K562 (cell line): ENCODE results near the gene GALNT12. TPM values are rescaled to one million over a fixed set of nuclear protein-coding genes. Genes with fewer than 3 reads are reported as not detected.

Experiments used
- BRCA1 ChIP-seq, 2 experiments: fragments of 450-650 bp in 1 of 2; sonication (generic) in 1 of 2; formaldehyde crosslinking in 1 of 2; IDR thresholded peaks; 2 replicates each; pipeline versions ENCODE4 v1.5.0 to v1.6.1; 2017 to 2020; ENCODE audit warnings: mild to moderate bottlenecking in 1 of 2, missing genetic modification reagents in 1 of 2
- C11orf30 ChIP-seq: fragments of 450-650 bp; IDR thresholded peaks from 2 replicates; pipeline ENCODE4 v1.6.1; 2016; ENCODE audit warnings: low read depth, mild to moderate bottlenecking
- CBX3 ChIP-seq, 2 experiments: IDR thresholded peaks; 1 replicate in 1 of 2; 2 replicates in 1 of 2; pipeline ENCODE4 v1.6.1; 2012; ENCODE audit warnings: inconsistent platforms in 2 of 2, low read length in 2 of 2, borderline replicate concordance in 1 of 2, control low read depth in 1 of 2
- DMBX1 ChIP-seq: fragments of 250-450 bp; sonication (Bioruptor Pico); IDR thresholded peaks from 2 replicates; pipeline ENCODE4 v1.8.0; 2022; ENCODE audit warnings: inconsistent platforms, mild to moderate bottlenecking, moderate library complexity, borderline replicate concordance
- EHMT2 ChIP-seq: fragments of 450-650 bp; IDR thresholded peaks from 2 replicates; pipeline ENCODE4 v1.6.1; 2018; ENCODE audit warnings: antibody characterized with exemption
- GABPB2 ChIP-seq: fragments of 250-450 bp; sonication (Bioruptor Pico); conservative IDR thresholded peaks from 2 replicates; pipeline ENCODE4 v1.5.1; 2021; ENCODE audit warnings: mild to moderate bottlenecking
- L3MBTL2 ChIP-seq: fragments of 450-650 bp; IDR thresholded peaks from 2 replicates; pipeline ENCODE4 v1.6.1; 2016; ENCODE audit warnings: mild to moderate bottlenecking, moderate library complexity
- MED1 ChIP-seq: sonication (generic); formaldehyde crosslinking; IDR thresholded peaks from 2 replicates; pipeline ENCODE4 v1.8.1; 2023; ENCODE audit warnings: missing genetic modification reagents, borderline replicate concordance
- MEF2D ChIP-seq: conservative IDR thresholded peaks from 2 replicates; pipeline ENCODE4 v1.6.1; 2016; ENCODE audit warnings: low read depth, missing genetic modification characterization, missing compliant biosample characterization
- NBN ChIP-seq: fragments of 450-650 bp; IDR thresholded peaks from 2 replicates; pipeline ENCODE4 v1.6.1; 2016; ENCODE audit warnings: low read depth, mild to moderate bottlenecking
- NFIC ChIP-seq: fragments of 450-650 bp; IDR thresholded peaks from 2 replicates; pipeline ENCODE4 v1.6.1; 2017; ENCODE audit warnings: mild to moderate bottlenecking, inconsistent platforms
- PCBP1 ChIP-seq: fragments of 200-400 bp; formaldehyde crosslinking; IDR thresholded peaks from 2 replicates; pipeline ENCODE4 v1.6.1; 2018; ENCODE audit warnings: mild to moderate bottlenecking, low read depth, low read length; ENCODE audit not compliant: poor library complexity, severe bottlenecking
- POLR2AphosphoS2 ChIP-seq: IDR thresholded peaks from 2 replicates; pipeline ENCODE4 v1.6.1; 2012; ENCODE audit warnings: low read length, improper control_type of control experiment
- POU5F1 ChIP-seq: fragments of 150-350 bp; IDR thresholded peaks from 2 replicates; pipeline ENCODE4 v1.6.1; 2014; ENCODE audit warnings: borderline replicate concordance, low read length, low read depth, mild to moderate bottlenecking; ENCODE audit not compliant: partially characterized antibody
- TAF9B ChIP-seq: fragments of 450-650 bp; IDR thresholded peaks from 2 replicates; pipeline ENCODE4 v1.6.1; 2018; ENCODE audit warnings: mild to moderate bottlenecking; ENCODE audit not compliant: partially characterized antibody
- polyA plus RNA-seq, 8 experiments: library from polyadenylated mRNA; depleted of rRNA in 4 of 8; stranded (reverse) in 5 of 8; unstranded in 3 of 8; fragments of >200 nt; fragmentation: Nextera tagmentation in 2 of 8; fragmentation: Illumina TruSeq in 1 of 8; extraction: Ambion mirVana in 2 of 8; extraction: Trizol in 1 of 8; gene quantifications; 2 replicates each; pipeline versions ENCODE4 v1.2.1 to v1.2.3, GENCODE V29; 2011 to 2014; ENCODE audit warnings: inconsistent platforms in 1 of 8, missing spikeins in 1 of 8
- total RNA-seq, 7 experiments: library from RNA; depleted of rRNA in 6 of 7; stranded (reverse); fragments of >200 nt in 6 of 7; fragmentation: Illumina TruSeq in 2 of 7; extraction: Trizol in 2 of 7; gene quantifications; 2 replicates each; pipeline versions ENCODE4 v1.2.1 to v1.2.3, GENCODE V29; 2011 to 2021; ENCODE audit warnings: low replicate concordance in 1 of 7
- TF ChIP-seq, protein P1 (sequence below): fragments of 200-800 bp; sonication (Bioruptor generic); IDR thresholded peaks from 2 replicates; pipeline ENCODE4 v1.6.1; 2016; ENCODE audit warnings: missing genetic modification characterization, missing compliant biosample characterization
- TF ChIP-seq, protein P2 (sequence below): fragments of 250-450 bp; sonication (Bioruptor Pico); IDR thresholded peaks from 2 replicates; pipeline ENCODE4 v1.8.0; 2022; ENCODE audit warnings: inconsistent platforms, mild to moderate bottlenecking, moderate library complexity, borderline replicate concordance
- TF ChIP-seq, protein P3 (sequence below): fragments of 450-650 bp; formaldehyde crosslinking; IDR thresholded peaks from 2 replicates; pipeline ENCODE4 v1.4.0; 2022; ENCODE audit warnings: missing genetic modification characterization

Gene GALNT12
- total and polyA plus RNA-seq, 9 of the 15 experiments (the other 6 are each of a cell fraction or from before 2014, with no cell fraction given) = 29.7 to 82.9 (median 44.2) TPM

DNA sequence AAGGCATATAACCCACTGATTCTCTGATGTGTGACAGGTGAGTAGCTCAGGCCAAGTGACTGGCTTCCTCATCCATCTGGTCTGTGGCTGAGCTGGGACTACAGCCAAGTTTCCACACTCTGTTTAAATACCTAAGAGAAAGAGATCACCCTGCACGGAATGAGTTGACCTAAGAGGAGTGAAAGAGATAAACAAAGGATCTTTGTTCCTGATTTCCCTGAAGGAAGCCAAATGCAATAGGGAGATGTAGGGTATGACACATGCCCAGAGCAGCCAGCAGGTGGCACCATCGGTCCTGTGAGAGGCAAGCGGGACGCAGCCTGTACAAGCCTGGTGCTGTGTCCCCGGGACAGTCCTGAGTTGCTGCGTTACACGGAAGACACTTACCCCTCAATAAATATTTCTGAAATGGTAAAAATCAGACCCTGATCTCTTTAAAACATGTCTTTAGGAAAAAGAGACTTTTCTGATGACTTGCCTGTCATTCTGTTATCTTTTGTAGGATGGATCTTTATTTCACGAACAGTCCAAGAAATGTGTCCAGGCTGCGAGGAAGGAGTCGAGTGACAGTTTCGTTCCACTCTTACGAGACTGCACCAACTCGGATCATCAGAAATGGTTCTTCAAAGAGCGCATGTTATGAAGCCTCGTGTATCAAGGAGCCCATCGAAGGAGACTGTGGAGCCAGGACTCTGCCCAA is 41.1 kb downstream of the GALNT12 start (continued):
- TF ChIP-seq TAF9B (no peak), POLR2AphosphoS2 (no peak), C11orf30 (no peak), PCBP1 (no peak), MED1 (CRISPR knock-in tag) (no peak), CBX3 (IDR thresholded peaks at IDR 0.05; ENCODE audit: borderline replicate concordance in 1 of 2, low read length in 2 of 2) (no peak), NFIC (peak; percentile 60), MEF2D (tag) (no peak), NBN (peak; percentile 82; the same call in 1 of the 2 replicates), DMBX1 (CRISPR knock-in tag) (no peak), GABPB2 (CRISPR knock-in tag) (no peak), L3MBTL2 (peak; percentile 83), POU5F1 (no peak), BRCA1 (IDR thresholded peaks at IDR 0.05) (no peak), BRCA1 (CRISPR knock-in tag; IDR thresholded peaks at IDR 0.05) (no peak), EHMT2 (no peak)
- TF ChIP-seq, protein P1, sequence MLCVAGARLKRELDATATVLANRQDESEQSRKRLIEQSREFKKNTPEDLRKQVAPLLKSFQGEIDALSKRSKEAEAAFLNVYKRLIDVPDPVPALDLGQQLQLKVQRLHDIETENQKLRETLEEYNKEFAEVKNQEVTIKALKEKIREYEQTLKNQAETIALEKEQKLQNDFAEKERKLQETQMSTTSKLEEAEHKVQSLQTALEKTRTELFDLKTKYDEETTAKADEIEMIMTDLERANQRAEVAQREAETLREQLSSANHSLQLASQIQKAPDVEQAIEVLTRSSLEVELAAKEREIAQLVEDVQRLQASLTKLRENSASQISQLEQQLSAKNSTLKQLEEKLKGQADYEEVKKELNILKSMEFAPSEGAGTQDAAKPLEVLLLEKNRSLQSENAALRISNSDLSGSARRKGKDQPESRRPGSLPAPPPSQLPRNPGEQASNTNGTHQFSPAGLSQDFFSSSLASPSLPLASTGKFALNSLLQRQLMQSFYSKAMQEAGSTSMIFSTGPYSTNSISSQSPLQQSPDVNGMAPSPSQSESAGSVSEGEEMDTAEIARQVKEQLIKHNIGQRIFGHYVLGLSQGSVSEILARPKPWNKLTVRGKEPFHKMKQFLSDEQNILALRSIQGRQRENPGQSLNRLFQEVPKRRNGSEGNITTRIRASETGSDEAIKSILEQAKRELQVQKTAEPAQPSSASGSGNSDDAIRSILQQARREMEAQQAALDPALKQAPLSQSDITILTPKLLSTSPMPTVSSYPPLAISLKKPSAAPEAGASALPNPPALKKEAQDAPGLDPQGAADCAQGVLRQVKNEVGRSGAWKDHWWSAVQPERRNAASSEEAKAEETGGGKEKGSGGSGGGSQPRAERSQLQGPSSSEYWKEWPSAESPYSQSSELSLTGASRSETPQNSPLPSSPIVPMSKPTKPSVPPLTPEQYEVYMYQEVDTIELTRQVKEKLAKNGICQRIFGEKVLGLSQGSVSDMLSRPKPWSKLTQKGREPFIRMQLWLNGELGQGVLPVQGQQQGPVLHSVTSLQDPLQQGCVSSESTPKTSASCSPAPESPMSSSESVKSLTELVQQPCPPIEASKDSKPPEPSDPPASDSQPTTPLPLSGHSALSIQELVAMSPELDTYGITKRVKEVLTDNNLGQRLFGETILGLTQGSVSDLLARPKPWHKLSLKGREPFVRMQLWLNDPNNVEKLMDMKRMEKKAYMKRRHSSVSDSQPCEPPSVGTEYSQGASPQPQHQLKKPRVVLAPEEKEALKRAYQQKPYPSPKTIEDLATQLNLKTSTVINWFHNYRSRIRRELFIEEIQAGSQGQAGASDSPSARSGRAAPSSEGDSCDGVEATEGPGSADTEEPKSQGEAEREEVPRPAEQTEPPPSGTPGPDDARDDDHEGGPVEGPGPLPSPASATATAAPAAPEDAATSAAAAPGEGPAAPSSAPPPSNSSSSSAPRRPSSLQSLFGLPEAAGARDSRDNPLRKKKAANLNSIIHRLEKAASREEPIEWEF = no peak
- TF ChIP-seq, protein P2, sequence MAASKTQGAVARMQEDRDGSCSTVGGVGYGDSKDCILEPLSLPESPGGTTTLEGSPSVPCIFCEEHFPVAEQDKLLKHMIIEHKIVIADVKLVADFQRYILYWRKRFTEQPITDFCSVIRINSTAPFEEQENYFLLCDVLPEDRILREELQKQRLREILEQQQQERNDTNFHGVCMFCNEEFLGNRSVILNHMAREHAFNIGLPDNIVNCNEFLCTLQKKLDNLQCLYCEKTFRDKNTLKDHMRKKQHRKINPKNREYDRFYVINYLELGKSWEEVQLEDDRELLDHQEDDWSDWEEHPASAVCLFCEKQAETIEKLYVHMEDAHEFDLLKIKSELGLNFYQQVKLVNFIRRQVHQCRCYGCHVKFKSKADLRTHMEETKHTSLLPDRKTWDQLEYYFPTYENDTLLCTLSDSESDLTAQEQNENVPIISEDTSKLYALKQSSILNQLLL (CRISPR knock-in tag) = no peak
- TF ChIP-seq, protein P3, sequence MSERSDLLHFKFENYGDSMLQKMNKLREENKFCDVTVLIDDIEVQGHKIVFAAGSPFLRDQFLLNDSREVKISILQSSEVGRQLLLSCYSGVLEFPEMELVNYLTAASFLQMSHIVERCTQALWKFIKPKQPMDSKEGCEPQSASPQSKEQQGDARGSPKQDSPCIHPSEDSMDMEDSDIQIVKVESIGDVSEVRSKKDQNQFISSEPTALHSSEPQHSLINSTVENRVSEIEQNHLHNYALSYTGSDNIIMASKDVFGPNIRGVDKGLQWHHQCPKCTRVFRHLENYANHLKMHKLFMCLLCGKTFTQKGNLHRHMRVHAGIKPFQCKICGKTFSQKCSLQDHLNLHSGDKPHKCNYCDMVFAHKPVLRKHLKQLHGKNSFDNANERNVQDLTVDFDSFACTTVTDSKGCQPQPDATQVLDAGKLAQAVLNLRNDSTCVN (CRISPR knock-in tag) = no peak
